Endothelial cell of hepatic sinusoid (primary cell): ENCODE data around the gene XPR1.

Source experiments
- in situ Hi-C: cut with HindIII; loops from 2 replicates; pipeline ENCODE4 v1.10.0; 2017; ENCODE audit warnings: low sequenced_read_pairs

XPR1 gene

DNA sequence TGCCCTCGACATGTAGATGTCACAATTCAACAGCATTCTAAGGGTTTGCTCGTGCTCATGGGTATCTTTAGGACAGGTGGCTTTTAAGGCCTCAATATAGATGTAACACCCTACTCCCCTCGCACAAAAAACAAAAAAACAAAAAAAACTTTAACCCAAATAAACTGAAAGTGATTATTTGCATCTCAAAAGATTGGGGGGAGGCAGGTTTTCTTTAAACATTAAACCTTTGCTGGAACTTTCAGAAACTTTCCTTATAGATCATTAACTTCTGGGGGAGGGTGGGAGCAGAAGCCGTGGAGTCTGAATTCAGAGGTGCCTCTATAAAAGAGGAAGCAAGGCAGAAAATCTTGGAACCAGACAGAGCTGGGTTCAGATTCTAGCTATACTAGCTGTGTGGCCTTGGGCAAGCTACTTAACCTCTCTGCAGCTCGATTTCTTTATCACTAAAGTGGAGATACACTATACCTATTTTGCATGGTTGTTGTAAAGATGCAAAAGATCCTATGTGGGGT is 277.7 kb downstream of the XPR1 start:
- in situ Hi-C loops = loop anchor here (5.0 kb wide), 1 partner anchor 258 kb away; no protein-coding TSS in a partner anchor

DNA sequence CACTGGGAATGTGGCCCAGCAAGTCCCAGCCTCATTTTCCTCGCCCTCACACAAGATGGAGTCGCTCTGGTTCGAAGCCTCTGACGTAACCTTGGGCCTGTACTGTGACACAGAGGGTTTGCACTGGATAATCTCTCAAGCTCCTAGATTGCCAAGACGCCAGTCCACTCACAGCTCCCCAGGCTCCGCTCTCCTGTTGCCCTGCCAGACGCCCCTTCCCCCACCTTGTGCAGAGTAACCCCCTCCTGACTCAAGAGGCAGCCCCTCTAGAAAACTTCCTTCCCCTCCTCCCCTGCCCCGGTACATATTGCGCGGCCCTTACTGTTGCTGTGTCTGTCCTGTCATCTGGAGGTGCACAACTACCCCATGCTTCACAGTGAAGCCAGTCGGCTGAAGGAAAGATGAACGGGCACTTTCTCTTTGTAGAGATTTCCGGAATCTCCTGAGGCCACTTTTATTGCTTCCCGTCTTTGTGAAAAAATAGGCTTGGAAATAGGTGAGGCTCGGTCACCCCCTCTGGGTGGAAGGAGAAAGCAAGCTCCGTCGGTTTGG is 279.9 kb downstream of the XPR1 start:
- in situ Hi-C loops = no loop called here

DNA sequence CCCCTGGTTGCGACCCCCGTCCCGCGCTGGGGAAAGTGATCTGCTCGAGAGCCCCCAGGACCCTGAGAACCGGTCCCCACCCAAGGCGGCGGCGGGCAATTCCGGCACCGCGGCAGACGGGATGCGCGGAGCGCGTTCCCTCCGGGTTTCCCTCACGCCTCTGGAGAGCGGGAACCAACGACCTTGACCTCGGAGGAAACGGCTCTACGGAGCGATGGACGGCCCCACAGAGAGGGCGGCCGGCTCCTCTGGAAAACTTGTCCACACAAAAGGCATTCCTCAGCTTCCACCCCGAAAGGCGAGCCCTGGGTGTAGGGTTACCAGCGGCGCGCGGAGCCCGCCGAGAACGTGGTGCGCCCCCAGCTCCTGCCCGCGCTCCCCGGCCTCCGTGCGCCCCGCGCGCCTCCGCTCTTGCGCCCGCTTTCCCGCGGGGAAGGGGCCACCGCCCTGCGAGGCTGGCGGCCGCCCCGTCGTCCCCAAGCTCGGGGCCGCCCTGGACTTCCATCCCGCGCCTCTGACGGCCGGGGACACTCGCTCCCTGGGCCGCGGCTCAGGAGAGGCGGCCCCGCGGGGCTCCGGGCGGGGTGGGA is 280.5 kb downstream of the XPR1 start:
- in situ Hi-C loops = no loop called here

DNA sequence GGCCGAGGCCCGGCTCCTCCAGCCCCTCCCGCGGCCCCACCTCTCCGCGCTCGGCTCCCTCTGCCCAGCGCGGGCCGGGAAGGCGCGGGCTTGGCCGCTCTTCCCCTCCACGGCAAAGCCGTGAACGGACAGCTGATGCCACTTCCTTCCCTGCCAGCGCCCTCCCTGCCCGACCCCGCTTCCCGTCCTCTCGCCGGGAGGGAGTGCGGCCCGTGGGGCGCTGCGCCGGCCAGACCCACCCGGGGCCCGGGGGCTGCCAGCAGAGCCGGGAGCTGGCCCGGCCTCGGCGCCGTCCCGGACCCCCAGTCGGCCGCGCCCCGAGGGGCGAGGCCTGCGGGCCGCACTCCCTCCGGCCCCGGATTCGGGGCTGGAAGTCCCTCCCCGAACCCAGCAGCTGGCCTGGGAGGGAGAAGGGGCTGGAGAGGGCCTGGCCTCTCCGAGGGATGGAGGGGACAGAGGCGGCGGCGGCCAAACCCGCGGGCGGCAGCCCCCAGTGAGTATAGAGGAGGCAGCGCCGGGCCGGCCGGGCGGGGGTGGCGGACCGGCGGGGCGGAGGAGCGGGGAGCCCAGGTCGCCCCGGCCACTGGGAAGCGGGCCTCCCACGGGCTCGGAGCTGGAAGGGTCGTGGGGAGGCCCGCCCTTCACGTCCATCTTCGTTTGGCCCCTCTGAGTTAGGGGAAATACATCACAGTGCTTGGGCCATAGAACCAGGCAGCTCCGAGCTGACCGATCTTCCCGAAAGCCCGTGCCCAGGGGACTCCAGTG is 281.2 kb downstream of the XPR1 start, which contains the start of gene KIAA1614:
Gene KIAA1614 (plus strand): TSS at position 97 of the 765 bp plus-strand sequence. CDS start 347 bp downstream, at position 444.
- in situ Hi-C loops = no loop called here

DNA sequence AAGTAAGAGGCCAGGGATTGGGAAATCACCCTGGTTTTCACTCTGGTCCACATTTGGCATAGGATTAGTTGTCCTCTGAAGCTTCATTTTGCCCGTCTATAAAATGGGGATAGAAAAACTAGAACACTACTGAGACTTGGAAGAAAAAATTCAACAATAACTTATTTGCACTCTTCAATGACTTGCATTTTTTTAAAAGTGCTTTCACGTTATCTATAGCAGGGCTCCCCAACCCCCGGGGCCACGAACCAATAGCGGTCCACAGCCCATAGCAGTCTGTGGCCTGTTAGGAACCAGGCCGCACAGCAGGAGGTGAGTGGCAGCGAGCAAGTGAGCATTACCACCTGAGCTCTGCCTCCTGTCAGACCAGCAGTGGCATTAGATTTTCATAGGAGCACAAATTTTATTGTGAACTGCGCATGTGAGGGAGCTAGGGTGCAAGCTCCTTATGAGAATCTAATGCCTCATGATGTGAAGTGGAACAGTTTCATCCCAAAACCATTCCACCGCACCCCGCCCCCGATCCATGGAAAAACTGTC is 283.7 kb downstream of the XPR1 start:
- in situ Hi-C loops = no loop called here

DNA sequence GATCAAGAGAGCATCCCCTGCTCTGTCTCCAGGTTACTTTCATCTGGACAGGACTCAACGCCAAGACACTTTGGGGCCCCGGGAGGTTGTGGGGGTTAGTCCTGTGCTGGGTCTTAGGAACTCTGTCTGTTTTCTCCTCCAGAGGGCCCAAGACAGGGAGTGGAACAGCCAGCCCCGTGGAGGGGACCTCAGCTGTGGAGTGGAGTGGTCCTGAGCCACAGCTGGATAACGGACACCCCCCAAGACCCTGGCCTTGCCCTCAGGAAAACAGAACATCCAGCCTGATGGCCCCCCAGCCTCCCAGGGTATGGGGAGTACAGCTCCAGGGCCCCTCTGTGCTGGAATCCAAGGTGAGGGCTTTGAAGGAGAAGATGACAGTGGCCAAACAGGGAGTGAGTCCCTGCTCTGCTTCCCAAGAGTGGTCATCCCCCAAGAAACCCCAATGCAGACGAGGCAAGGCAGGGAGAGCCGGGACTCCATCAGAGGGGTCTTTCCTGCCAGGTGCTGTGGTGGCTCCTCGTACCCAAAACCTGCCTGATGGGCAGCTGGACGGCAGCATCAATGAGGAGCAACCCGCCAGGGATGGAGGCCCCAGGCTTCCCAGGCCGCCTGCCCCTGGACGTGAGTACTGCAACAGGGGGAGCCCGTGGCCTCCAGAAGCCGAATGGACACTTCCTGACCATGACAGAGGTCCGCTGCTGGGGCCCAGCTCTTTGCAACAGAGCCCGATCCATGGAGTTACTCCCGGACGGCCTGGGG is 284.4 kb downstream of the XPR1 start:
- in situ Hi-C loops = no loop called here

DNA sequence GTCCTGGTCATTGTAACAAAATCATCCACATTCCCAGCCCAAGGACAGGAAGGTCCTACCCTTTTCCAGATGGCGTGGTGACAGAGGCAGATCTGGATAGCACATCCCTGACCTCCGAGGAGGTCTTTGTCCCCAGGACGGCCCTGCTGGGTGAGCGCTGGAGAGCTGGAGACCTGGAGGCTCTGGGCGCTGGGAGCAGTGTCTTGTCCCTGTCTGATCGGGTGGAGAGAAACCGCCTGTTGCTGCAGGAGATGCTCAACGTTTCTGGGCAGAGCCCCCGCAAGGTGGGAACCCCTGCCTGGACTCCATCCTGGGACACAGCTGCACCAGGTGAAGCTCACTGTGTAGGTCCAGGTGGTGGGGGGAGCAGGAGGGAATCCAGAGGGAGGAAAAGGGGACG is 284.9 kb downstream of the XPR1 start:
- in situ Hi-C loops = no loop called here

DNA sequence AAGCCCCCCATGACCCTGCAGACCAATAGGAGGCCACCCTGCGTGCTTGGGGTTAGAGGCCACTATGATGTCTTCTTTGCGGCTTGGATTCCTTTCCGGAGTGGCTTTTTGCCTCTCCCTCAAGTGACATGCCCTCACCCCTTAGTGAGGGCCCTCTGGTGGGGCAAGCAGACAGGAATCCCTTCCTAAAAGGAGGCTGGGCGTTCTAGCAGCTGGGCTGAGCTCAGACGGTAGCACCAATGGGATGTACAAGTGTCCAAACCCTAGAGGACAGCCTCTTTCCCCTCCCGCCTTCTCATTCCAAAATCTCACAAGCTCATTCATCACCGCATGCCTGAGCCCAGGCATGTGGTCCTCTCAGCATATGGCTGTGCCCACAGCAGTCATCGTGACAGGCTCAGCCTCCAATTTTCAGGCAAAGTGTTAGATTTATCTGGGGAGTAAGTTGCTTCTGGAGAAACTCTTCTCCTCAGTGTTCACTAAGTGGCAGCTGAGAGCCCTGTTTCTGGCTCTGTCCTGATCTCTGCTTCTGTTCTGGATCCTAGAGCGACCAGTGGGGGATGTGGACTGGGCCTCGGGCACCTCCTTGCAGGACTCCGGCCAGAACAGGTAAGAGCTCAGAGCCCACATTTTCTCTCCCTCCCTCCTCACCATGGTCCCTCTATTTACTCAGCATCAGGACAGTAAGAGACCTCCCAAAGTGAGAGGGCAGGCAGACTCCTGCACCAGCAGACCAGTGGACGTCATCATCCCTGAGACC is 285.7 kb downstream of the XPR1 start:
- in situ Hi-C loops = no loop called here

DNA sequence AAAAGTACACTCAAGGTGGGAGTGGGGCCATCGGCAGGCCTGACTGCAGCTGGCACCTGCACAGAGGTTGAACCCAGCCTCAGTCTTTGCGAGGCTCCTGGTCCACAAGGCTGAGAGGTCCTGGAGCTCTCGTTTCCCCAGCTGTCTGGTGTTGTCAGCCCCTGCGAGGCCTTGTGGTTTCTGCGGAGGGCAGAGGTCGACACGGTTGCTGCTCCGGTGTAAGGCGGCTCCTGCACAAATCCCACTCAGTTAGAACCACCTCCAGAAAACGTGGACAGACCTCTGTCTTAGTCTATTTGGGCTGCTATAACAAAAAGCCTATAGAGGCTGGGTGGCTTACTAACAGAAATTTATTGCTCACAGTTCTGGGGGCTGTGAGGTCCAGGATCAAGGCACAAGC is 286.7 kb downstream of the XPR1 start:
- in situ Hi-C loops = no loop called here

DNA sequence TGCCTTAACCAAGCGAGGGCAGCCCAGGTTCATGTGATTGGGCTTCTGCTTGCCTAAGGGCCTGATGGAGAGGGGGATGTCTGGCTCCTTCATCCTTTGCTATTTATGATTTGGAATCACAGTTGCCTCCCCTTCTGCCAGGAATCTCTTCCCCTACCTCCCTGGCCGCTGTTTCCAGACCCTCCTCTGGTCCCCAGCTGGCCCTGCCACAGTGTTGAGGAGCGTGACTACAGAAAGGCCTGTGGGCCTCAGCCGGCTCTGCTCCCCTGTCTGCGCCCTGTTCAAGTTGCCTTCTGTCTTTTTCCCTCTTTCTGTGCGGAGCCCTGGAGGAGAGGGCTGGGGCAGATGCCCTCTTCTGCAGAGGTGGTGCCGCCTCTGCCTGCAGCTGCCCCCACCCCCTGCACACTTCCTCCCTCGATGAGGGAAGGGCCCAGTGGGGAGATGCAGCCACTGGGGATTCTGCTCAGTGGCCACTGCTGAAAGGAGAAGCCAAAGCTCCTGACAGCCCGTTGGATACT is 287.4 kb downstream of the XPR1 start:
- in situ Hi-C loops = no loop called here

DNA sequence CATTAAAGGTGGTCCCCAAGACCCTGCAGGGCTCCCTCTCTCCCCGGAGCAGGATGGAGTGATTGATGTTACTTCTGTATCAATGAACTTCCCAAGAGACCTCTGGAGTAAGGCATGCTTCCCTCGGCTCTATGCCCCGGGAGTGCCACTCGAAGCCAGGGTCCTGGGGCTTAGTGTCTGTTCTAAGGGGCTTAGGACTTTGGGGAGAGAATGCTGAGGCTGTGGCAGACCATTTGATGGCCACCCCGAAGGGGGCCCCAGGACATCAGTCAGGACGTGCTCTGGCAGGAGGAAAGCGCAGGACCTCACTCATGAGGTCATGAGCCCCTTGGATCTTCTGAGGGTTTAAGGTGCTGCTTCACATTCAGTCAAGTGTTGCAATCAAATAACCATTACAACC is 288.4 kb downstream of the XPR1 start:
- in situ Hi-C loops = no loop called here

DNA sequence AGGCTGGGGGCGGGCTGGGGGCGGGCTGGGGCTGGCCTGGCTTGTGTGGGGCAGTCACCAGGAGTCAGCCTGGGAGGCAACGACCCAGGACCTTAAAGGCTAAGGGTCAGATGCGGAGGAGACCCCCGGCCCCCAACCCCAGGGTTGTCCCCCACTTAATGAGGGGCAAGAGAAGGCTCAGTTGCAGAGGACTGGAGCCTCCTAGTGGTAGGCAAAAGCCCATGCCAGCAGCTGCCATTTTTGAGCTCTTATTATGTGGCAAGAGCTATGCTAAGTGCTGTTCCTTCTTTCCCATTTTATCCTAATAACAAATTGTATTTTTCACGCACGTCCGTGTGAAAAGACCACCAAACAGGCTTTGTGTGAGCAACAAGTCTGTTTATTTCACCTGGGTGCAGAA is 288.9 kb downstream of the XPR1 start:
- in situ Hi-C loops = no loop called here

DNA sequence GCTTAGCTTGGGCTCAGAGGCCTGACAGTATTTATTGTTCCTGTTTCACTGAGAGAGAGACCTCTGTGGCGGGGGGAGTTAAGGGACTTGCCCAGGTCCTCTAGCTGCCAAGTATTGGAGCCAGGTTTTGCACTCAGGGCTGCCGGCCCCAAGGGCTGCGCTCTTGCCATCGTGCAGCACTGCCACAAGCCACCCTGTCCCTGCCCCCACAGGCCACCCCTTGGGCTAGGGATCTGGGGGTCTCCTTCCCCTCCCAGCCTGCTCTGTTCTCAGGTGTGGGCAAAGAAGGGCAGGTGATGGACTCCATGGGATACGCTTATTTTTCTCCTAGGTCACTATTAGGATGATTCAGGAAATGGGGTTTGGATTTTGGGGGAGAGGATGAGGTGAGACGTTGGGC is 289.6 kb downstream of the XPR1 start:
- in situ Hi-C loops = no loop called here

DNA sequence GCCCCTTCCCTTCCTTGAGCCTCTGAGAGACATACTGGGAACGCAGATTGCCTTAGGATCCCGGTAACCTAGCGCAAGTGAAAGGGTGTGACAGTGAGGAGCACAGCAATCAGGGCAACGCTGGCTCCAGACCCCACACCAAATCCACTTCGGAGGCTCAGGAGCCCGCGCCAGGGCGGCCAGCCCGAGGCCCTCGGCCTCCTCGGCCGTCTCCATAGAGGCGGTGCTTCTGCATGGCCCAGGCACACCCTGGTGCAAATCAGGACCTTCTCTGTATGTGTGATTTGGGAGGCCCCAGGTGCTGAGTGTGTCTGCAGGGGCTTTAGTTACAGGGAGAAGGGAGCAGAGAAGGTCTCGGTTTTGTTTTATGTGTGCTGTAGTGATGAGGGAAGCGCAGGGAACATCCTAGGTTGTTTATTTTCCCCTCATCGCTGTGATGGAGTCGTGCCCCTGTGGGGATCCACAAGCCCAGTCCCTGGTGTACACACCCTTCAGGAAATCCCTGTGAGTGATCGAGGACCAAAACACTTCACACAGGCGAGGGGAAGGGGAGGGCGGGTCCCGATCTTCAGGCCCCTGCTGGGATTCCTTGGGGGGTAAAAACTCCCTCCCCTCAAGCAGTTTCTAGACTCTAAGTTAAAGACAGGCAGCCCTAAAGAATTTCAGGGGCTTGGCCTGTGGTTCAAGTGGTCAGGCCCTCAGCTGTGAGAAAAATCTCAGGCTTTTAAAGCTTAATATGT is 290.2 kb downstream of the XPR1 start:
- in situ Hi-C loops = no loop called here

DNA sequence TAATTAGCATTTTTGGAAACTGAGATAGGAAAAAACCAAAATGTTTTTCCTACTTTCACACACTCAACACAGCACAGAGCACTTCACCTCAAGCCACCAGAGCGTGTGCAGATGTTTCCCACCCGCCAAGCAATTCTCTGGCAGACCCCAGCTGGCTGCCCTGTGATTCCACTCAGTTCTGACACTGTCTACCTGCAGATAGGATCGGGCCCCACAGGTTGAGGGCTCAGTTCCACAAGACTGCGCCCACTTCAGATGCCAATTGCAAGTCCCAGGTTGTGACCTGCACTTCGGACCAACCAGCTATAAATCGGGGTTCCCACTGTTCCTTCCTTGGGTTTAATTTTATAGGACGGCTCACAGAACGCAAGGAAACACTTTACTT is 290.8 kb downstream of the XPR1 start:
- in situ Hi-C loops = no loop called here

DNA sequence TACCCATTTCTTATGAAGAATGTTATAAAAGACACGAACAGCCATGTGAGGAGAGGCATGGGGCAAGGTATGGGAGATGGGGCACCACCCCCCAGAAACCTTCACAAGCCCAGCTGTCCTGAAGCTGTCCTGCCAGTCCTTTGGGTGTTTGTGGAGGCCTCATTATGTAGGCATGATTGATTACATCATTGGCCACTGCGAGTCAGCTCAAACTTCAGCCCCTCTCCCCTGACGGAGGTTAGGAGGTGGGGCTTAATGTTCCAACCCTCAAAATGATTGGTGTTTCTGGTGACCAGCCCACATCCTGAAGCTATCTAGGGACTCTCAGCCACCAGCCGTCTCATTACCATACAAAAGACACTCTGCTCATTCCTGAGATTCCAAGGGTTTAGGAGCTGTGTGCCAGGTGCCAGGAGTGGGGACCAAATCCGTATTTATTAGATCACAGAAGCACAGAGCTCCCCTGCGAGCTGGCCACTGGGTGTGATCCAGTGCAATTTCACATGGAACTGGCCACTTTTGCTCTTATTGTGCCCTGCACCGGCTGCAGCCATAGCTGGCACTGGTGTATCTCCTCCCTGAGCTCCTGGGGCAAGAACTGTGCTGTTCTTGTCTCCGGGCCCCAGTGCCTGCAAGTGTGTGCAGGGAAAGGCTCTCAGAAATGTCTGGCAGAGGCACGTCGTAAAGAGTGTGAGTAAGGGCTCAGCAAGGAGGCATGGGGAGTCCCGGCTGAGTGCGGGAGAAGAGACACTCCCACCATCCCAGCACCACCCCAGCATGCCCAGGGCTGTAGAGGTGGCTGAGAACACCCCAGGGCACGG is 291.4 kb downstream of the XPR1 start:
- in situ Hi-C loops = no loop called here

DNA sequence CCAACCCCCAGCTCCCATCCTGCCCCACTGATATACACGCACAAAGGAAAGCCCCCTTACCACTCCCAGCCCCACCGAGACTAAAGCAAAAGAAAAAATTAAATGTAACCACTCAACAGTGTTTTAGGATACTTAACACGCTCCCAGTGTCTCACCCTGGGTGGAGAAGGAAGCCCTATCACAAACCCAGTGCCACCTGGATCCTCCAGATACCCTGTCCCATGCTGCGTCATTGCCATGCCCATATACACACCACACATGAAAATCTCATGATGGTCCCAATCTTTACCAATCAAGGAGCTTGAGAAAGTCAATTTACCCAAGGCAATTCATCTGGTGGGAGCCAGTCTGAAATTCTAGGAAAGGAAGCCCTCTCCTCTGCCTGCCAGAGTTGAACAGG is 292.1 kb downstream of the XPR1 start:
- in situ Hi-C loops = no loop called here

DNA sequence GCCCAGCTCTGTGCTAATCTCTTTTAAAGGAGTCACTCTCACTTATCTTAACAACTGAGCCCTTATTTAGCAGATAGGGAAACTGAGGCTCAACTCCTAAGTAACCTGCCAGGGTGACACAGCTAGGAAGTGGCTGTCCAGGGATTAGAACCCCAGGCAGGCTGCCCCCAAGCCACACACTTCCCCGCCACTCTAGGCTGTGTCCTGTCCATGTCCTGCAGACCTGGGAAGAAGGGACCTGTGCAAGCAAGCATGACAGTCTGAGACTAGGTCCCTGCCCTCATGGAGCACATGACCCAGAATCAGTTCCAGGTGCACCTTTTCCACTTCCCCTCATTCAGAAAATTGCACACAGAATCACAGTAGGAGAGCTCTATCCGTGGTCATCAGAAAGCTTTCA is 293.1 kb downstream of the XPR1 start:
- in situ Hi-C loops = no loop called here
